ENCODE data around the gene CCDC190. TPM values are rescaled to one million over a fixed set of nuclear protein-coding genes. Genes with fewer than 3 reads are reported as not detected.

Gene CCDC190
- total RNA-seq, 6 experiments from 2014 or later = 0.07 to 0.21 (median 0.14) TPM; not detected in 3

DNA sequence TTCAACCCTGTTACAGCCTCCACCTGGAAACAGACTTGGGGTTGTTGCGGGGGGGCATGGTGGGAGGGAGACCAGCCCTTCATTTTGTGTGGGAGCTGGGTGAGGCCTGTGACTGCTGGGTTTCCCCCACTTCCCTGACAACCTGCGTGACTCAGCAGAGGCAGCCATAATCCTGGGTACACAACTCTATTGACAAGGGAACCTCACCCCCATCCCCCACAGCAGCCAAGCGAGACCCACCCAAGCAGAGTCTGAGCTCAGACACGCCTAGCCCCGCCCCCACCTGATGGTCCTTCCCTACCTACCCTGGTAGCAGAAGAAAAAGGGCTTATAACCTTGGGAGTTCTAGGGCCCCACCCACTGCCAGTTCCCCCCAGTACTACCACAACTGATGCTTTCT lies 8.0 kb upstream of the CCDC190 start:
- H3K9me3 Mint-ChIP-seq = peaks cover 35% of the 10 kb centered on the region
- TF ChIP-seq, protein P1, sequence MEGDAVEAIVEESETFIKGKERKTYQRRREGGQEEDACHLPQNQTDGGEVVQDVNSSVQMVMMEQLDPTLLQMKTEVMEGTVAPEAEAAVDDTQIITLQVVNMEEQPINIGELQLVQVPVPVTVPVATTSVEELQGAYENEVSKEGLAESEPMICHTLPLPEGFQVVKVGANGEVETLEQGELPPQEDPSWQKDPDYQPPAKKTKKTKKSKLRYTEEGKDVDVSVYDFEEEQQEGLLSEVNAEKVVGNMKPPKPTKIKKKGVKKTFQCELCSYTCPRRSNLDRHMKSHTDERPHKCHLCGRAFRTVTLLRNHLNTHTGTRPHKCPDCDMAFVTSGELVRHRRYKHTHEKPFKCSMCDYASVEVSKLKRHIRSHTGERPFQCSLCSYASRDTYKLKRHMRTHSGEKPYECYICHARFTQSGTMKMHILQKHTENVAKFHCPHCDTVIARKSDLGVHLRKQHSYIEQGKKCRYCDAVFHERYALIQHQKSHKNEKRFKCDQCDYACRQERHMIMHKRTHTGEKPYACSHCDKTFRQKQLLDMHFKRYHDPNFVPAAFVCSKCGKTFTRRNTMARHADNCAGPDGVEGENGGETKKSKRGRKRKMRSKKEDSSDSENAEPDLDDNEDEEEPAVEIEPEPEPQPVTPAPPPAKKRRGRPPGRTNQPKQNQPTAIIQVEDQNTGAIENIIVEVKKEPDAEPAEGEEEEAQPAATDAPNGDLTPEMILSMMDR (IDR thresholded peaks at IDR 0.05) = no peak
- H3K36me3 Mint-ChIP-seq (ENCODE audit: low read depth) = peaks cover 42% of the 10 kb centered on the region
- DNase-seq = no peak
- H3K27me3 Mint-ChIP-seq (ENCODE audit: insufficient read depth) = no peaks in the 10 kb centered on the region
- peaks cover 15% of the 10 kb centered on the region for H3K4me1 Mint-ChIP-seq (ENCODE audit: low read depth)
- H3K27ac Mint-ChIP-seq = no peak overlapping the region
- H3K4me3 Mint-ChIP-seq = no peak overlapping the region

DNA sequence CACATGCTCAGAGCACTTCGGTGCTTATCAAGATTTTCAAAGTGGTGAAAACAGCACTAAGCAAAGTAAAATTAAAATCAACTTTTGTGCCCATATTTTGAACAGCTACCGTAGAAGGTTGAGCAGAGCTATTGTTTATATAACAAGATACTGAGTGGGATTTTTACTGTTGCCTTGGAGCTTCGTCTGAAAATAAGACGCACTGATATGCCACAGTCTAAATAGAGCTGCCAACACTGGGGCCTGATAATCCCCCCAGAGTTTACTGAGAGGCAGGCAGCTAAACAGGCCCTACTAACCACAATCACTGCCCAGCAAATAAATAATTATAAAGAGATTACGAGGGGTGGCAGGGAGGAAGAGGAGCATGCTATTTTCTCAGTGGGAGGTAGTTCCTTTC lies 650 bp upstream of the CCDC190 start:
- Mint-ChIP-seq H3K4me3 (no peak overlapping the region), H3K4me1 (ENCODE audit: low read depth) (peaks cover 38% of the 10 kb centered on the region), H3K27ac (no peak overlapping the region), H3K36me3 (ENCODE audit: low read depth) (0 out of 2 replicates have a peak, but pooled peaks cover 3% of the 10 kb centered on the region), H3K9me3 (no peaks in the 10 kb centered on the region), H3K27me3 (ENCODE audit: insufficient read depth) (no peaks in the 10 kb centered on the region; the same call in 1 of the 2 replicates)
- TF ChIP-seq, protein P1 (IDR thresholded peaks at IDR 0.05) = no peak
- no peak for DNase-seq

DNA sequence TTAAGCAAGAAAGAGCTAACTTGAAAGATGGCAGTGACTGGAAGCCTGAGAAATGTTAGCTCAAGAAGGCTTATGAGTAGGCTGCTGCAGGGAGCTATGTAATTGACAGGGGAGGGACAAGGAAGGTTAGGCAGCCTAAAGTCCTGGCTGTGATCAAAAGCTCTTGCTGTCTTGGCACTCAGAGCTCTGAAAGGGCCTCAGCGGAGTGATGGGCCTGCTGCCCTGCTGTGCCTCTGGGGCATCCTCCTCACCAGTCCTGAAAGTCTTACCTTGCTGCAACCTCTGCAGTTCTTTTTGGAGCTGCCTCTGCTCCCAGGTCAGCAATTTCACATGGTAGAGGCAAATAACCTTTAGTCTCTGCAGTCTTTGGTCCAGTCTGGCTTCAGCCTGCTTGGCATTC lies 1.8 kb downstream of the CCDC190 start:
- Mint-ChIP-seq H3K36me3 (ENCODE audit: low read depth) (0 out of 2 replicates have a peak, but pooled peaks cover 2% of the 10 kb centered on the region), H3K9me3 (no peaks in the 10 kb centered on the region), H3K27ac (no peak overlapping the region), H3K27me3 (ENCODE audit: insufficient read depth) (no peaks in the 10 kb centered on the region; the same call in 1 of the 2 replicates), H3K4me1 (ENCODE audit: low read depth) (peaks cover 63% of the 10 kb centered on the region), H3K4me3 (no peak overlapping the region)
- TF ChIP-seq, protein P1 (IDR thresholded peaks at IDR 0.05) = no peak
- DNase-seq = no peak

- no peaks in the 10 kb centered on the region for H3K36me3 Mint-ChIP-seq (ENCODE audit: low read depth)
- peaks cover 68% of the 10 kb centered on the region for H3K4me1 Mint-ChIP-seq (ENCODE audit: low read depth)
- peak overlapping the region; percentile 63 for H3K27ac Mint-ChIP-seq
- TF ChIP-seq, protein P1 (IDR thresholded peaks at IDR 0.05) = no peak
- H3K9me3 Mint-ChIP-seq = no peaks in the 10 kb centered on the region
- peak; percentile 43 for DNase-seq
- peak overlapping the region; percentile 33; the same call in 1 of the 2 replicates for H3K4me3 Mint-ChIP-seq
- H3K27me3 Mint-ChIP-seq (ENCODE audit: insufficient read depth) = no peaks in the 10 kb centered on the region; the same call in 1 of the 2 replicates
Measured at GRCh38 chr1:162857850-162858249, 3.1 kb downstream of the CCDC190 start.

GRCh38 chr1:162856260-162856659 lies 4.7 kb downstream of the CCDC190 start:
- no peaks in the 10 kb centered on the region for H3K36me3 Mint-ChIP-seq (ENCODE audit: low read depth)
- H3K27me3 Mint-ChIP-seq (ENCODE audit: insufficient read depth) = peaks cover 3% of the 10 kb centered on the region; the same call in 1 of the 2 replicates
- peaks cover 58% of the 10 kb centered on the region for H3K4me1 Mint-ChIP-seq (ENCODE audit: low read depth)
- TF ChIP-seq, protein P1 (IDR thresholded peaks at IDR 0.05) = no peak
- DNase-seq = peak; percentile 94
- H3K27ac Mint-ChIP-seq = peak overlapping the region; percentile 80
- H3K4me3 Mint-ChIP-seq = peak overlapping the region; percentile 53
- H3K9me3 Mint-ChIP-seq = no peaks in the 10 kb centered on the region
